CD8-positive, alpha-beta memory T cell (primary cell): ENCODE results near the gene ZNF407. TPM values are rescaled to one million over a fixed set of nuclear protein-coding genes. Genes with fewer than 3 reads are reported as not detected.
A peak's percentile ranks its signal among the peaks of the same experiment; 100 is the strongest.

Source experiments
- CTCF ChIA-PET: fragments of 350-600 bp; sonication (Branson Sonifier 250); formaldehyde crosslinking; loops from one replicate; lab custom pipeline; 2021; ENCODE audit warnings: antibody characterized with exemption; lab: Charles Lee
- POLR2A ChIA-PET: fragments of 350-600 bp; sonication (Branson Sonifier 250); formaldehyde crosslinking; loops from one replicate; lab custom pipeline; 2021; ENCODE audit warnings: antibody characterized with exemption; lab: Charles Lee
- DNase-seq, 5 donors: peaks; one replicate each; pipeline versions ENCODE4 v3.0.0 to v3.0.0-alpha.2; 2020 to 2022; ENCODE audit warnings: mixed read lengths in 1 of 5
- H3K27ac ChIP-seq: one replicate; pipeline ENCODE4 v1.7.0; 2013; ENCODE audit warnings: low read depth, mild to moderate bottlenecking, low read length, moderate library complexity
- H3K27me3 ChIP-seq: 2 replicates; pipeline ENCODE4 v1.7.0; 2013; ENCODE audit warnings: low read length, mild to moderate bottlenecking; ENCODE audit not compliant: insufficient read depth, poor library complexity, severe bottlenecking
- H3K36me3 ChIP-seq: 2 replicates; pipeline ENCODE4 v1.7.0; 2013; ENCODE audit warnings: mild to moderate bottlenecking, low read length, moderate library complexity; ENCODE audit not compliant: insufficient read depth
- H3K4me1 ChIP-seq: 2 replicates; pipeline ENCODE4 v1.7.0; 2013; ENCODE audit warnings: mild to moderate bottlenecking, low read length, moderate library complexity; ENCODE audit not compliant: insufficient read depth
- H3K4me3 ChIP-seq: 2 replicates; pipeline ENCODE4 v1.7.0; 2013; ENCODE audit warnings: mild to moderate bottlenecking, low read length
- H3K9me3 ChIP-seq: 2 replicates; pipeline ENCODE4 v1.7.0; 2013; ENCODE audit warnings: mild to moderate bottlenecking, low read length
- H3K27ac Mint-ChIP-seq, 8 donors: one replicate each; pipeline ENCODE4 v1.8.0; 2020 to 2021; ENCODE audit warnings: mixed read lengths in 8 of 8, mild to moderate bottlenecking in 6 of 8, inconsistent platforms in 3 of 8, moderate library complexity in 3 of 8
- H3K27me3 Mint-ChIP-seq, 2 donors: one replicate each; pipeline ENCODE4 v1.8.0; 2020 to 2021; ENCODE audit warnings: mixed read lengths in 2 of 2, mild to moderate bottlenecking in 1 of 2, moderate library complexity in 1 of 2
- H3K36me3 Mint-ChIP-seq, 3 donors: one replicate each; pipeline ENCODE4 v1.8.0; 2020 to 2021; ENCODE audit warnings: mixed read lengths in 3 of 3, inconsistent platforms in 1 of 3, mild to moderate bottlenecking in 1 of 3
- H3K4me1 Mint-ChIP-seq, 3 donors: one replicate each; pipeline ENCODE4 v1.8.0; 2020 to 2021; ENCODE audit warnings: mixed read lengths in 3 of 3, inconsistent platforms in 1 of 3, mild to moderate bottlenecking in 1 of 3
- H3K4me3 Mint-ChIP-seq, 7 donors: one replicate each; pipeline ENCODE4 v1.8.0; 2020 to 2021; ENCODE audit warnings: mixed read lengths in 7 of 7, mild to moderate bottlenecking in 6 of 7, moderate library complexity in 4 of 7, inconsistent platforms in 2 of 7
- H3K9me3 Mint-ChIP-seq, 5 donors: one replicate each; pipeline ENCODE4 v1.8.0; 2020 to 2022; ENCODE audit warnings: mixed read lengths in 5 of 5, mild to moderate bottlenecking in 3 of 5, moderate library complexity in 2 of 5, inconsistent platforms in 1 of 5
- polyA plus RNA-seq: library from polyadenylated mRNA; unstranded; fragments of 300-500 nt; fragmentation: Illumina TruSeq; gene quantifications from one replicate; pipeline ENCODE4 v1.2.3, GENCODE V29; 2021
- total RNA-seq, 2 experiments: library from RNA; stranded (reverse); gene quantifications; one replicate each; pipeline ENCODE4 v1.2.3, GENCODE V29; 2021

Gene ZNF407
- total and polyA plus RNA-seq, 3 experiments from 2014 or later, result 4.1 to 15.5 (median 14.9) TPM

DNA sequence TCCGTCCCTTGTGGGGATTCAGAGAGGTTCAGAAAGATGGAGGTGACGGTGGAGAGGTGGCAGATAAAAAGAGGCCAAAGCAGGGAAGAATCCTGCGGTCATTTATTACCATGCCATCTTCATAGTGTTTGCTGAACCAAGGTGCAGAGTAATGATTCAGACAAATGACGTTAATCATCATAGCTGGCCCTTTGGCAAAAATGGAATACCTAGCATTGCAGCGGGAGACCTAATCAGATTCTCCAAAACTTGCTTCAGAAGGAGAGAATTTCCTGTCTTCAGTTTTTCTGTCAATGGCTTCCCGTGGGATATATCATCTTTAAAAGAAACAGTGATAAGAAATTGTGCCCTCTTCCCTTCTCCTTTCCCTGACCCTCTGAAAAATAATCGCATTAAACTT, 435.8 kb downstream of the ZNF407 start:
- Histone ChIP-seq H3K4me1 (peaks cover 9% of the 10 kb centered on the region), H3K36me3 (no peaks in the 10 kb centered on the region), H3K9me3 (no peaks in the 10 kb centered on the region), H3K4me3 (no peak overlapping the region), H3K27ac (no peak overlapping the region), H3K27me3 (no peaks in the 10 kb centered on the region)
- DNase-seq, result no peak
- CTCF ChIA-PET, result no interaction called here
- Mint-ChIP-seq H3K4me3 (no peak overlapping the region), H3K27ac (no peak overlapping the region), H3K9me3 (no peaks in the 10 kb centered on the region), H3K27me3 (no peaks in the 10 kb centered on the region), H3K36me3 (peaks cover 1 to 7% (median 7%) of the 10 kb centered on the region in 3 donors), H3K4me1 (peaks cover 16 to 41% (median 19%) of the 10 kb centered on the region in 3 donors)
- POLR2A ChIA-PET, result no interaction called here

- CTCF ChIA-PET, result no interaction called here
These were observed 437.3 kb downstream of the ZNF407 start for GRCh38 chr18:75034937-75035336.

DNA sequence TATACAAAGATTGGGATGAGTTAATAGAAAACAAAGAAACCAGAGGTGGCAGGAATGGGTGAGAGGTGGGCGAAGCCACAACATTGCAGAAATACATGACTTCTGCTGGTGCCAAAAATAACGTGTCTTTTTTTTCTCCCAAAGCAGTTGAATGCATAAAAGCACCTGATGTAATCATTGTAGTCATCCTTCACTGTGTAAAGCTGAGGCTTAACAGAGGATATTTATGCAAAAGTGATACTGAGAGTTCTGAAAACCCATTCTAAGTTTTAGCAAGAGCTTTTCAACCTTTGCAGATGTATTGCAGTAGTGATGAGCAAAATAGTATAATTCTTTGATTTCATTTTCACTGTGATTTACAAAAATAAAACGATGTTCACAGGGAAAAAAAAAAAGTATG, 438.3 kb downstream of the ZNF407 start:
- H3K4me1 ChIP-seq, result no peaks in the 10 kb centered on the region
- no peaks in the 10 kb centered on the region for H3K36me3 ChIP-seq
- Mint-ChIP-seq H3K36me3 (peaks cover 0 to 5% (median 1%) of the 10 kb centered on the region in 3 donors), H3K27ac (peak overlapping the region in 3 of 8 donors; percentile 17 to 46 (median 35)), H3K4me3 (peak overlapping the region in 1 of 7 donors; percentile 2), H3K9me3 (no peaks in the 10 kb centered on the region), H3K27me3 (no peaks in the 10 kb centered on the region), H3K4me1 (peaks cover 0 to 18% (median 4%) of the 10 kb centered on the region in 3 donors)
- H3K4me3 ChIP-seq, result no peak overlapping the region
- ChIA-PET CTCF (no interaction called here), POLR2A (no interaction called here)
- no peaks in the 10 kb centered on the region for H3K9me3 ChIP-seq
- no peaks in the 10 kb centered on the region for H3K27me3 ChIP-seq
- no peak overlapping the region for H3K27ac ChIP-seq
- DNase-seq, result no peak

More at GRCh38 chr18:75034937-75035336, 437.3 kb downstream of the ZNF407 start:
- POLR2A ChIA-PET, result no interaction called here
- peaks cover 5 to 27% (median 8%) of the 10 kb centered on the region in 3 donors for H3K4me1 Mint-ChIP-seq
- Histone ChIP-seq H3K27ac (no peak overlapping the region), H3K4me1 (peaks cover 2% of the 10 kb centered on the region), H3K9me3 (no peaks in the 10 kb centered on the region), H3K36me3 (no peaks in the 10 kb centered on the region), H3K4me3 (no peak overlapping the region), H3K27me3 (no peaks in the 10 kb centered on the region)
- no peak for DNase-seq
- H3K27me3 Mint-ChIP-seq, result no peaks in the 10 kb centered on the region
- no peak overlapping the region for H3K4me3 Mint-ChIP-seq
- H3K9me3 Mint-ChIP-seq, result no peaks in the 10 kb centered on the region
- peak overlapping the region in 1 of 8 donors; percentile 43 for H3K27ac Mint-ChIP-seq
- H3K36me3 Mint-ChIP-seq, result peaks cover 0 to 5% (median 1%) of the 10 kb centered on the region in 3 donors

GRCh38 chr18:75036917-75037688, 439.4 kb downstream of the ZNF407 start:
- Mint-ChIP-seq H3K27ac (peak overlapping the region in 4 of 8 donors; percentile 19 to 51 (median 40)), H3K27me3 (no peaks in the 10 kb centered on the region), H3K9me3 (no peaks in the 10 kb centered on the region), H3K4me1 (peaks cover 0 to 18% (median 3%) of the 10 kb centered on the region in 3 donors), H3K36me3 (peaks cover 0 to 5% (median 1%) of the 10 kb centered on the region in 3 donors), H3K4me3 (peak overlapping the region in 4 of 7 donors; percentile 23 to 61 (median 46))
- Histone ChIP-seq H3K4me3 (no peak overlapping the region), H3K4me1 (no peaks in the 10 kb centered on the region), H3K9me3 (no peaks in the 10 kb centered on the region), H3K27ac (no peak overlapping the region), H3K36me3 (no peaks in the 10 kb centered on the region), H3K27me3 (no peaks in the 10 kb centered on the region)
- ChIA-PET CTCF (no interaction called here), POLR2A (no interaction called here)
- peak in 1 of 5 donors; percentile 15 for DNase-seq

DNA sequence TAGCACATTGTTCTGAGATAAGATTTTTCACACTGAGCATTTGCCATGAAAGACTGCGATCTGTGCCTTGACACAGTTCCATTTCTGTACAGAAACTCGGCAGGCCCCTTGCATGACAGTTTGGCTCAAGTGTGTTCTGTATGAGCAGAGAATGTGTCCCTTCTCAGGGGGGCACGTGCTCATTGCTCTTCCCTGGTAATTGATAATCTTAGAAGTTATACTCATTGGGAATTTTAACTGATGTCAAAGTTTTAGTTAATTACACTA, 440.0 kb downstream of the ZNF407 start:
- peak overlapping the region in 3 of 8 donors; percentile 19 to 45 (median 27) for H3K27ac Mint-ChIP-seq
- H3K4me3 Mint-ChIP-seq, result peak overlapping the region in 3 of 7 donors; percentile 23 to 58 (median 34)
- no peaks in the 10 kb centered on the region for H3K27me3 Mint-ChIP-seq
- Histone ChIP-seq H3K4me1 (no peaks in the 10 kb centered on the region), H3K27ac (no peak overlapping the region), H3K27me3 (no peaks in the 10 kb centered on the region), H3K4me3 (no peak overlapping the region), H3K36me3 (no peaks in the 10 kb centered on the region), H3K9me3 (no peaks in the 10 kb centered on the region)
- ChIA-PET CTCF (no interaction called here), POLR2A (no interaction called here)
- peaks cover 0 to 18% (median 3%) of the 10 kb centered on the region in 3 donors for H3K4me1 Mint-ChIP-seq
- DNase-seq, result no peak
- H3K9me3 Mint-ChIP-seq, result no peaks in the 10 kb centered on the region
- H3K36me3 Mint-ChIP-seq, result peaks cover 0 to 5% (median 1%) of the 10 kb centered on the region in 3 donors

- DNase-seq, result no peak
- no peak overlapping the region for H3K4me3 Mint-ChIP-seq
- ChIA-PET POLR2A (no interaction called here), CTCF (interaction anchor here (0.8 to 1.4 kb wide), 3 partner anchors 13 to 66 kb away, joined by 3 read pairs; no protein-coding TSS in a partner anchor)
- Histone ChIP-seq H3K4me1 (no peaks in the 10 kb centered on the region), H3K36me3 (no peaks in the 10 kb centered on the region), H3K4me3 (no peak overlapping the region), H3K27ac (no peak overlapping the region), H3K9me3 (no peaks in the 10 kb centered on the region), H3K27me3 (no peaks in the 10 kb centered on the region)
- H3K4me1 Mint-ChIP-seq, result peaks cover 0 to 6% (median 3%) of the 10 kb centered on the region in 3 donors
- no peak overlapping the region for H3K27ac Mint-ChIP-seq
- no peaks in the 10 kb centered on the region for H3K27me3 Mint-ChIP-seq
- H3K36me3 Mint-ChIP-seq, result peaks cover 0 to 5% (median 4%) of the 10 kb centered on the region in 3 donors
- H3K9me3 Mint-ChIP-seq, result no peaks in the 10 kb centered on the region
These were observed 443.9 kb downstream of the ZNF407 start for GRCh38 chr18:75041586-75041985.

DNA sequence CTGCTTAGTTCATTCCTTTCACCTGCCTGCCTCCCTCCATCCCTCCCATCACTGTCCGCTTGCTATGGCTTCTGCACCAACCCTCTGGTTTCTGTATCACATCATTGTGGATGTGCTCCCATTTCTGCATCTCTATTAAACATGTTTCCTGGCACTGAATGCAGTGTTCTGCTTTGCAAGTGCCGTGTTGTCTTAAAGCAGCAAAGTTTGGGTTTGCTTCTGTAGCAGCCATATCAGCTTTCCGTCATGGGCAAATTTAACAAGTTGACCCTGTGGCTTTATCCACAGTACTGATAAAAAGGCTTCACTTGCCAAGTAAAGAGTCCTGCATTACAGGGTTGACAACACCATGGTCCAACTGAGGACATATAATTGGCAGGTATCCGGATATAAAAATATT, 445.8 kb downstream of the ZNF407 start:
- CTCF ChIA-PET, result no interaction called here
- Histone ChIP-seq H3K9me3 (no peaks in the 10 kb centered on the region), H3K27ac (no peak overlapping the region), H3K36me3 (no peaks in the 10 kb centered on the region), H3K4me3 (no peak overlapping the region), H3K4me1 (no peaks in the 10 kb centered on the region), H3K27me3 (no peaks in the 10 kb centered on the region)
- POLR2A ChIA-PET, result interaction anchor here (0.6 kb wide), 1 partner anchor 71 kb away, joined by 4 read pairs; no protein-coding TSS in a partner anchor
- DNase-seq, result no peak
- no peak overlapping the region for H3K27ac Mint-ChIP-seq
- H3K4me3 Mint-ChIP-seq, result no peak overlapping the region
- no peaks in the 10 kb centered on the region for H3K27me3 Mint-ChIP-seq
- H3K9me3 Mint-ChIP-seq, result no peaks in the 10 kb centered on the region
- H3K36me3 Mint-ChIP-seq, result peaks cover 4 to 18% (median 10%) of the 10 kb centered on the region in 3 donors
- H3K4me1 Mint-ChIP-seq, result no peaks in the 10 kb centered on the region

- Mint-ChIP-seq H3K9me3 (no peaks in the 10 kb centered on the region), H3K27ac (no peak overlapping the region), H3K4me3 (no peak overlapping the region), H3K4me1 (no peaks in the 10 kb centered on the region), H3K36me3 (peaks cover 4 to 18% (median 10%) of the 10 kb centered on the region in 3 donors), H3K27me3 (no peaks in the 10 kb centered on the region)
- H3K36me3 ChIP-seq, result no peaks in the 10 kb centered on the region
- H3K27me3 ChIP-seq, result no peaks in the 10 kb centered on the region
- no peak for DNase-seq
- no peaks in the 10 kb centered on the region for H3K4me1 ChIP-seq
- POLR2A ChIA-PET, result interaction anchor here (0.6 kb wide), 1 partner anchor 72 kb away, joined by 4 read pairs; no protein-coding TSS in a partner anchor
- no peaks in the 10 kb centered on the region for H3K9me3 ChIP-seq
- CTCF ChIA-PET, result no interaction called here
- no peak overlapping the region for H3K27ac ChIP-seq
- no peak overlapping the region for H3K4me3 ChIP-seq
These were observed 446.6 kb downstream of the ZNF407 start for GRCh38 chr18:75044296-75044695.
